Peyer's patch (tissue), 4 donors: ENCODE results near the gene MUC13.

Experiments used
- CTCF ChIP-seq, 6 experiments: fragments of 450-650 bp in 4 of 6; fragments of 200-600 bp in 2 of 6; sonication (generic) in 1 of 6; IDR thresholded peaks; one replicate each; pipeline ENCODE4 v1.5.1; 2017 to 2019; ENCODE audit warnings: antibody characterized with exemption in 6 of 6, mild to moderate bottlenecking in 3 of 6, moderate library complexity in 1 of 6
- POLR2A ChIP-seq, 2 donors: fragments of 450-650 bp; IDR thresholded peaks; one replicate each; pipeline ENCODE4 v1.5.1; 2017; ENCODE audit warnings: antibody characterized with exemption in 2 of 2, mild to moderate bottlenecking in 2 of 2, moderate library complexity in 2 of 2

- TF ChIP-seq CTCF (IDR thresholded peaks at IDR 0.05) (no peak), POLR2A (IDR thresholded peaks at IDR 0.05) (no peak)
Observed at GRCh38 chr3:124969190-124969589, 34.6 kb upstream of the MUC13 start.
